Measurements from ENCODE around the gene BNIPL. TPM values are rescaled to one million over a fixed set of nuclear protein-coding genes. Genes with fewer than 3 reads are reported as not detected.

The BNIPL gene
- total RNA-seq, 4 donors from 2014 or later, result under 0.01 to 0.17 (median 0.12) TPM

GRCh38 chr1:151049458-151049857 lies 13.1 kb downstream of the BNIPL start:
- H3K36me3 ChIP-seq, result peaks cover 25 to 32% (median 31%) of the 10 kb centered on the region in 4 donors
- peak overlapping the region in 1 of 4 donors; percentile 91 for H3K27ac ChIP-seq (replicated peaks in 1 of 4)
- intact Hi-C loops (cut with DNase I), result no loop called here

GRCh38 chr1:151050051-151050688 lies 13.8 kb downstream of the BNIPL start:
- Histone ChIP-seq H3K4me3 (no peak overlapping the region), H3K9me3 (no peaks in the 10 kb centered on the region), H3K27me3 (no peaks in the 10 kb centered on the region), H3K36me3 (peaks cover 30 to 39% (median 38%) of the 10 kb centered on the region in 4 donors), H3K27ac (replicated peaks in 1 of 4) (no peak overlapping the region), H3K4me1 (peaks cover 20 to 33% (median 29%) of the 10 kb centered on the region in 4 donors)
- DNase-seq (ENCODE audit: extremely low spot score), result no peak
- intact Hi-C loops (cut with DNase I), result no loop called here
- TF ChIP-seq EP300 (IDR thresholded peaks at IDR 0.05) (no peak), CTCF (IDR thresholded peaks at IDR 0.05) (no peak), POLR2AphosphoS5 (IDR thresholded peaks at IDR 0.05) (no peak), POLR2A (IDR thresholded peaks at IDR 0.05; ENCODE audit: low read depth) (no peak)
- 88% methylated on average over 2 of the region's 2 CpGs for WGBS

More at GRCh38 chr1:151049458-151049857, 13.1 kb downstream of the BNIPL start:
- Histone ChIP-seq H3K27me3 (no peaks in the 10 kb centered on the region), H3K4me3 (no peak overlapping the region), H3K4me1 (peaks cover 19 to 32% (median 27%) of the 10 kb centered on the region in 4 donors), H3K9me3 (no peaks in the 10 kb centered on the region)
- DNase-seq (ENCODE audit: extremely low spot score), result no peak
- TF ChIP-seq EP300 (IDR thresholded peaks at IDR 0.05), result no peak
- no peak for TF ChIP-seq POLR2A (IDR thresholded peaks at IDR 0.05; ENCODE audit: low read depth)
- peak in 1 of 2 donors; percentile 21 for TF ChIP-seq POLR2AphosphoS5 (IDR thresholded peaks at IDR 0.05)
- no peak for TF ChIP-seq CTCF (IDR thresholded peaks at IDR 0.05)
- 94% methylated on average over 5 of the region's 5 CpGs for WGBS

GRCh38 chr1:151051356-151052009 lies 15.1 kb downstream of the BNIPL start:
- intact Hi-C loops (cut with DNase I), result no loop called here
- H3K4me3 ChIP-seq, result no peak overlapping the region
- WGBS, result 68% methylated on average over 2 of the region's 2 CpGs
- no peaks in the 10 kb centered on the region for H3K27me3 ChIP-seq
- peaks cover 40 to 52% (median 49%) of the 10 kb centered on the region in 4 donors for H3K36me3 ChIP-seq
- DNase-seq (ENCODE audit: extremely low spot score), result no peak
- no peaks in the 10 kb centered on the region for H3K9me3 ChIP-seq
- H3K4me1 ChIP-seq, result peaks cover 30 to 47% (median 41%) of the 10 kb centered on the region in 4 donors
- TF ChIP-seq POLR2AphosphoS5 (IDR thresholded peaks at IDR 0.05), result no peak
- no peak for TF ChIP-seq EP300 (IDR thresholded peaks at IDR 0.05)
- TF ChIP-seq POLR2A (IDR thresholded peaks at IDR 0.05; ENCODE audit: low read depth), result no peak
- no peak for TF ChIP-seq CTCF (IDR thresholded peaks at IDR 0.05)
- no peak overlapping the region for H3K27ac ChIP-seq (replicated peaks in 1 of 4)

GRCh38 chr1:151054971-151055547 lies 18.7 kb downstream of the BNIPL start:
- no peak for TF ChIP-seq CTCF (IDR thresholded peaks at IDR 0.05)
- WGBS, result 88% methylated on average over 4 of the region's 4 CpGs
- Histone ChIP-seq H3K4me1 (peaks cover 35 to 42% (median 40%) of the 10 kb centered on the region in 4 donors), H3K27ac (replicated peaks in 1 of 4) (peak overlapping the region; percentile 50 to 95 (median 91)), H3K27me3 (no peaks in the 10 kb centered on the region), H3K36me3 (peaks cover 40 to 54% (median 52%) of the 10 kb centered on the region in 4 donors), H3K4me3 (no peak overlapping the region), H3K9me3 (no peaks in the 10 kb centered on the region)
- intact Hi-C loops (cut with DNase I), result loop anchor here (5.0 kb wide), 1 partner anchor 33 kb away; no protein-coding TSS in a partner anchor
- no peak for DNase-seq (ENCODE audit: extremely low spot score)

Data from esophagus muscularis mucosa (tissue), 4 donors.